ENCODE data around the gene LGALS12.
"Not testable (repeated sequence)": the region's sequence is repeated elsewhere in the genome, so short reads cannot be mapped to it uniquely, and the experiment has no call there.

Gene LGALS12

DNA sequence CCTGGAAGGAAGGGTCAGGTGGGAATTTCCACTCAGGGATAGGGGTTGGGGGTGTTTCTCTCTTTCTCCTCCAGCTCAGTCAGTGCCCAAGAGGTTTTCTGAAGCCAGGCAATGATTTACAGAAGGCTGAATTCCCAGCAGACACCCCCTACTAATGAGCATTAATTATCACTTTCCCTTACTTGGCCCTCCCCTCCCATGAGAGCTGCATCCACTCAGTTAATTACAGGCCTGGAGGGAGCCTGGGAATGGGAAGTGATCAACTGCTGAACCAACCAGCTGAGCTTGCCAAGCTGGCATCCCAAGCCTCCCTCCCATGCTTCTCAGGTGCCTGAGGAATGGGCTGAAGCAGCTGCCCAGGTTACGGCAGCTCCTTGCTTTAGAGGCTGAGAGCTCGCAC is 992 bp downstream of the LGALS12 start:
- DNase-seq, result no peak

DNA sequence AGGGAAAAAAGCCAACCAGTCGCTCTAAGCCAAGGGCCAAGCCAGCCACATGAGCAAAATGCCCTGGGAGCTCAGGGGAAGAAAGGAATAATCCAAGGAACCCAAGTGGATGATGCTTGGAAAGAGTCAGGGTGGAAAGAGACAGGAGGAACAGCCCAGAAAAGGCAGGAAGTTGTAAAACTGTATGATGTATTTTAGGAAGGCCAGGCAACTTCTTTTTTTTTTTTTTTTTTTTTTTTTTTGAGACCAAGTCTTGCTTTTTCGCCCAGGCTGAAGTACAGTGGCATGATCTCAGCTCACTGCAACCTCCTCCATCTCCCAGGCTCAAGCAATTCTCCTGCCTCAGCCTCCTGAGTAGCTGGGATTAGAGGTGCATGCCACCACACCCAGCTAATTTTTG is 1.6 kb downstream of the LGALS12 start:
- no peak for DNase-seq

DNA sequence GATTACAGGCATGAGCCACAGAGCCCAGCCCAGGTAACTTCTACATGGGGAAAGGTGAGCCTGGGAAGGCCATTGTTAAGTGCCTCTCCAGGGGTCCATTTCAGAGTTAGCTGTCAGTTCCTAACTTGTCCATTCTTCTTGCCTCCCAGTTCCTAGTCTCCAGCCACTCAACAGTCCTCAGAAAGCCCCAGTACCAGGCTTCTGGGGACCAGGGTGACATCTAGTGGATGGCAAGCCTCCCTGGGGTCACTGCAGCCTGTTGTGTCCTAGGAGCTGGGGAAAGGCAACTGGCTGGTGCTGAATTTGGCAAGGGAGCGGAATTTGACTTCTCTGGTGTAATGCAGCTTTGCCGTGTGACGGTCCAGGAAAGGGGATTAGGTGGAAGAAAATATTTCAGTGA is 2.1 kb downstream of the LGALS12 start:
- DNase-seq, result no peak

DNA sequence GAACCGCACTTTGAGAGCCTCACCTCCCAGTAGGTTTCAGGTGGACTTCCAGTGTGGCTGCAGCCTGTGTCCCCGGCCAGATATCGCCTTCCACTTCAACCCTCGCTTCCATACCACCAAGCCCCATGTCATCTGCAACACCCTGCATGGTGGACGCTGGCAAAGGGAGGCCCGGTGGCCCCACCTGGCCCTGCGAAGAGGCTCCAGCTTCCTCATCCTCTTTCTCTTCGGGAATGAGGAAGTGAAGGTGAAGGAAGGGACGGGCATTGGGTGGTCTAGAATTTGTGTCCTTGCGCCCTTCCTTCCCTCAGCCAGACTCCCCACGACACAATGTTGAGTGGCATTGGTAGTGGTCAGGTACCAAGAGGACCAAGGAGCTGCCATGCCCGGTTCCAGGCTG is 2.9 kb downstream of the LGALS12 start:
- no peak for DNase-seq

DNA sequence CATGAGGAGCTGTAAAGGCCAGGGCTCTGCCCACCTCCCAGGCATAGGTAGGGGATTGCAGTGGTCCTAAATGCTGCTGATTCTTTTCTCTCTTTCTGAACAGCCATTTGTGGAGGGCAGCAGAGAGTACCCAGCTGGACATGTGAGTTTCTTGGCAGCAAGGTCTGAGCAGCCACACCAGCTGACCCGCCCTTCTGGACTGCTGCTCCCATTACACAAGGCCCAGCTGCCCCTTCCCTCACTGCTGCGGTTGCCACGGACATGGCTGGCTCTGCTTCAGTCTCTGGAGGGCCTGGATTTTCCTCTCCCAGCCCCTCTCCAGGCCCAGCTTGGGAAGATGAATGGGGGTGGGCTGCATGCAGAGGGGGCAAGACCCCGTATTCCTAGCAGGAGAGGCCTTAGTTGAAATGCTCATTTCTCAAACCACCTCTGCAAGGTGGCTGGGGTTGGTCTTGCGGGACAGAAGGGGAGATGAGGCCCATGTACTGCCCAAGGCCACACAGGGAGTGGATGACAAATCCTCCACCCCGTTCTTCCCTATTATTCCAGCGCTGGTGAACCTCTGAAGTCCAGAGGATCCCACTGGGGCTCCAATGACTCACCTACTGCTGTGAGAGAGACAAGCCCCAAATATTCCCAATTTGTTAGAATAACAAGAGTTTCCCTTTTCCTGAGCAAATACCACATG is 4.6 kb downstream of the LGALS12 start:
- DNase-seq, result no peak

DNA sequence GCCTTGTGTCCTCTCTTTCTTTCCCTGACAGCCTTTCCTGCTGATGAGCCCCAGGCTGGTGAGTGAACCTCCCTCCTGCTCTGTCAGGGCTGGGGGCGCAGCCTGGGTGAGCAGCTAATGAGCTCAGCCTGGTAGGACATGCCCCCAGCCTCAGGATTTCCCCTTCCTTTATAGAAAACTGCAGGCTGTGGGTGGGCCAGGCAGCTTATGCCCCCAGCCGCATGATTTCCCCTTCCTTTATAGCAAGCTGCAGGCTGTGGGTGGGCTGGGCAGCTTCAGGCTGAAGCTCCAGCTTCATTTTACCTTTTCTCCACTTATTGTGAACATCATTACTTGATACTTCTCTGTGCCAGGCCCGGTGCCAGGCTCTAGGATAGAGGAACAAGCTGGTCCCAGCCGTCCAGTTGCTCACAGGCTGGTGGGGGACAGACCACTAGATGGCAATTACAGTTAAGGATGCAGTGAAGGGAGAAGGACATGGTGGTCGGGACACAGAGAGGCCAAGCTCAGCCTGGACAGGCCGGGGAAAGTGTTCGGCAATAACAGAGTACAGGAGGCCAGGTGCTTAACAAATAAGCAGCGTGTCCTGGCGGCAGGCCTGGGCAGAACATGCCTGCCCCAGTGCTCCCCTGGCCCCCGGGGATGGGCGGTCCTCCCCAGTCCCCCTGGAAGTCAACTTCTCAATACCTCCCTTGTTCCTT is 5.3 kb downstream of the LGALS12 start:
- DNase-seq, result no peak

DNA sequence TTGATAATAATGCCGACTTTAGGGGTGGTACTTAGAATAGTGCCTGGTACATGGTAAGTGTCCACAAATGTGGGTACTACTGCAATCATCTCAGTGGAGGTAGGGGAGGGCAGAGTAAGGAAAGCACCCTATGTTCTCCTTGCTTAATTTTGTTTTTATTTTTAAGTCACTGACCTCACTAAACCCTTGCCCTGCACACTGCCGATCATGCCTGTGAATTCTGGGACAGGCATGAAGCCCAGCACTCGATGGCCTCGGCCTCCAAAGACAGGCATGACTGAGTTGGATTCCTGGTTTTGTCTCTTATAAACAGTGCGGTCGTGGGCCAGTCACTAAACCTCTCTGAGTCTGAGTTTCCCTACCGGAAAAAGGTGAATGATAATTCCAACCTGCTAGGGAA is 6.9 kb downstream of the LGALS12 start:
- DNase-seq, result no peak

DNA sequence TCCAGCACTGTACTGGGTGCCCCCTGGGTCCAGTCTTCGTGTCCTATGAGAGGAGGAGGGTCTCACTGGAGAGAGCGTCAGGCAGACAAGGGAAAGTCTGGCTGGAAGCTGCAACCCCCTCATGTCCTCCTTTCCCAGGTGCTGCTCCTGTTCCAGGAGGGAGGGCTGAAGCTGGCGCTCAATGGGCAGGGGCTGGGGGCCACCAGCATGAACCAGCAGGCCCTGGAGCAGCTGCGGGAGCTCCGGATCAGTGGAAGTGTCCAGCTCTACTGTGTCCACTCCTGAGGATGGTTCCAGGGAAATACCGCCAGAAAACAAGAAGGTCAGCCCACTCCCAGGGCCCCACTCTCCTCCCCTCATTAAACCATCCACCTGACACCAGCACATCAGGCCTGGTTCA is 10.2 kb downstream of the LGALS12 start:
- DNase-seq, result no peak

DNA sequence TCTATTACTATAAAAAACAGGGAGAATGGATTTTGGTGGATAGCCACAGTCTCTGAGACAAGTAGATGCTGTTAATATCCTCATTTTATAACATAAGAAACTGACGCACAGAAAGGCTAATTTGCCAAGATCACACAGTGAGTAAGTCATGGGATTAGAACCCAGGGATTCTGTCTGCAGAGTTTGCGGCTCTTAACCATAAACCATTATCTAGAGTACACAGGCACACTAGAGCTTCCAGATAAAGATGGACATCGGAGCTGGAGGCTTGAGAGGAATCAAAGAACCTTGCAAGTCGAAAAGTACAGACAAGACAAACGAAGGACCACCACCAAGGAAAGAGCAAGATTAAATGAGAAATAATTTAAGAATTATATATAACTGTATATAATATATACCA is 11.3 kb downstream of the LGALS12 start:
- DNase-seq, result no peak

DNA sequence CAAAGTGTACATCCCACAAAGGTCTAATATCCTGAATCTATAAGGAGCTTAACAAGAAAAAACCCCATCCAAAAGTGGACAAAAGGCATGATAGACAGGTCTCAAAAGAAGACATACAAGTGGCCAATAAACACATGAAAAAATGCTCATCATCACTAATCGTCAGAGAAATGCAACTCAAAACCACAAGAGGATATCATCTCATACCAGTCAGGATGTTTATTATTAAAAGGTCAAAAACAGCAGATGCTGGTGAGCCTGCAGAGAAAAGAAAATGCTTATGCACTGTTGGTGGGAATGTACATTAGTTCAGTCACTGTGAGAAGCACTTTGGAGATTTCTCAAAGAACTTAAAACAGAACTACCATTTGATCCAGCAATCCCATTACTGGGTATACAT is 12.7 kb downstream of the LGALS12 start:
- DNase-seq, result no peak

DNA sequence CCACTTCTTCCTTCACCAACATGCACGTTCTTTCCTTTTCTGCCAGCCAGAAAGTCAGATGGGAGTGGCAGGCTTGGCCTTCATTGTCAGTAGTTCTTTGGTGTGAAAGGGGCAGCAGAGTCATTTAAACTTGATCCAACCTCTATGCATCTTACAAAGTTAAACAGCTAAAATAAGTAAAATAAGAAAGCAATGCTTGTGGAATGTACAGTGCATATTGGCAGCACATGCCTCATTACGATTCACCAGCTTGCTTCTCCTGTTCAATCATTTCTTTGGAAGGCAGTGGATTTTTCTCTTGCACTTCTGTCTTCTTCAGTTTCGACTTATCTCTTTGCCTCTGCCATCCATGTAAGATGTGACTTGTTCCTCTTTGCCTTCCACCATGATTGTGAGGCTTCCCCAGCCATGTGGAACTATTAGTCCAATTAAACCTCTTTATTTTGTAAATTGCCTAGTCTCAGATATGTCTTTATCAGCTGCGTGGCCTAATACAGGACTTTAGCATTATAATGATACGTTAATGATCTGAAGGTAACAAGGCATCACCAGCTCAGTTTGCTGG is 14.8 kb downstream of the LGALS12 start:
- DNase-seq, result no peak

DNA sequence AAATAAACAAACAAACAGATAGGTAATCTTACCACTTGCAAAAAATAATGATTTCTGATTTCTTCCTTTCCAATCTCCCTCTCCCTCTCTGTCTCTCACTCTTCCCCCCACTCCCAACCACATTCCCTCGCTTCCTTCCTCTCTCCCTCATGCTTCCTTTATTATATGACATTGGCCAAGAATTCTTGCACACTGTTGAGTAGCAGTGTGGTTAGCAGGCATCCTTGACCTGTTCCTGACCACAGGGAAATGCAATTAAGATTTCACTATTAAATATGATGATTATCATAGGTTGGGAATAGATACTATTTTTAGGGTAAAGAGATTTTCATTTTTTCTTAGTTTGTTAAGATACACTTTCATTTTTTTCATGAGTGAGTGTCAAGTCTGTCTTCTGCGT is 16.0 kb downstream of the LGALS12 start:
- no peak for DNase-seq

DNA sequence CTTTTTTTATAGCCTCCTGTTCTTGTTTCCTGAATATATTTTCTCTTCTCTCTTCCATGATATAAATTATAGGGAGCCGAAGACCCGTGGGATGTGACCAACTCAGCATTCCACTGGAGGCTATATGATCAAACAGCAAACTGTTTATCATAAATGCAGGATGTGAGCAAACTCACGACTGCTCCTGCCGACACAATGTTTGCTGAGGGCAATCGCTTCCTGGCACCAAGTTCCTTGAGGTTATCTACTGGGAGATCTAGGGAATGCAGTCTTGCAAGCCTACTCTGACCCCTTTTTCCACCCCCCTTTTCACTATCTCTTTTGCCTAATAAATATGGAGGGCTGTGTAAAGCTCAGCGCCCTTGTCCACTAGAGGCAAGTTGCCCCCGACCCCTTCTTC is 17.3 kb downstream of the LGALS12 start:
- no peak for DNase-seq

DNA sequence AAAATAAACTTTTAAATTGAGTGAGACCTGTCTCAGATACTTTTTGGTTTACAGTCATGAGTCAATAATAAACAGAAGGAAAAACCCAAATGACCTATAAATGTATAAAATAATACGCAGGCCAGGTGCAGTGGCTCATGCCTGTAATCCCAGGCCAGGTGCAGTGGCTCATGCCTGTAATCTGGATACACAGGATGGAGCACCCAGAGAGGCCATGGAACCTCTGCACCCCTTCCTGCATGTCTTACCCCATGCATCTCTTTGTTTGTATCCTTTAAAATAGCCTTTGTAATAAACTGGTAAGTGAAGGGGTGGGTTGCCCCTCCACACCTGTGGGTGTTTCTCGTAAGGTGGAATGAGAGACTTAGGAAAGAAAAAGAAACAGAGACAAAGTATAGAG is 21.8 kb downstream of the LGALS12 start:
- DNase-seq, result no peak

DNA sequence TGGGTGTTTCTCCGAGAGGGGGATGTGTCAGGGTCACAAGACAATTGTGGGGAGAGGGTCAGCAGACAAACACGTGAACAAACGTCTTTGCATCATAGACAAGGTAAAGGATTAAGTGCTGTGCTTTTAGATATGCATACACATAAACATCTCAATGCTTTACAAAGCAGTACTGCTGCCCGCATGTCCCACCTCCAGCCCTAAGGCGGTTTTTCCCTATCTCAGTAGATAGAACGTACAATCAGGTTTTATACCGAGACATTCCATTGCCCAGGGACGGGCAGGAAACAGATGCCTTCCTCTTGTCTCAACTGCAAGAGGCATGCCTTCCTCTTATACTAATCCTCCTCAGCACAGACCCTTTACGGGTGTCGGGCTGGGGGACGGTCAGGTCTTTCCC is 22.3 kb downstream of the LGALS12 start:
- not testable (repeated sequence) for DNase-seq

DNA sequence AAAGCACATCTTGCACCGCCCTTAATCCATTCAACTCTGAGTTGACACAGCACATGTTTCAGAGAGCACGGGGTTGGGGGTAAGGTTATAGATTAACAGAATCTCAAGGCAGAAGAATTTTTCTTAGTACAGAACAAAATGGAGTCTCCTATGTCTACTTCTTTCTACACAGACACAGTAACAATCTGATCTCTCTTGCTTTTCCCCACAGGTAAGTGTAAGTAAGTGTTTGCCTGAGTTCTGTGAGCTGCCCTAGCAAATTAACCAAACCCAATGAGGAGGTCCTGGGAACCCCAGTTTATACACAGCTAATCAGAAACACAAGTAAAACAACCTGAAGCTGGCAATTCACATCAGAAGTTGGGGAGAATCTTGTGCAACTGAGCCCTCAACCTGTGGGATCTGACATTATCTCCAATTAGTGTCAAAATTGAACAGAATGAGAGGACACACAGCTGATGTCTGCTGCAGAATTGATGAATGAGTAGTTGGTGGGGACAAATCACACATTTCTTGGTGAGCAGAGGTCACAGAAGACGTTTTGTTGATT is 22.9 kb downstream of the LGALS12 start:
- not testable (repeated sequence) for DNase-seq

DNA sequence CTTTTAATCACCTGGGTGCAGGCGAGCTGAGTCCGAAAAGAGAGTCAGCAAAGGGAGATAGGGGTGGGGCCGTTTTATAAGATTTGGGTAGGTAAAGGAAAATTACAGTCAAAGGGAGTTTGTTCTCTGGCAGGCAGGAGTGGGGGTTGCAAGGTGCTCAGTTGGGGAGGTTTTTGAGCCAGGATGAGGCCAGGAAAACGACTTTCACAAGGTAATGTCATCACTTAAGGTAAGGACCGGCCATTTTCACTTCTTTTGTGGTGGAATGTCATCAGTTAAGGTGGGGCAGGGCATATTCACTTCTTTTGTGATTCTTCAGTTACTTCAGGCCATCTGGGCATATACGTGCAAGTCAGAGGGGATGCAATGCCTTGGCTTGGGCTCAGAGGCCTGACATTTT is 23.5 kb downstream of the LGALS12 start:
- DNase-seq, result not testable (repeated sequence)

DNA sequence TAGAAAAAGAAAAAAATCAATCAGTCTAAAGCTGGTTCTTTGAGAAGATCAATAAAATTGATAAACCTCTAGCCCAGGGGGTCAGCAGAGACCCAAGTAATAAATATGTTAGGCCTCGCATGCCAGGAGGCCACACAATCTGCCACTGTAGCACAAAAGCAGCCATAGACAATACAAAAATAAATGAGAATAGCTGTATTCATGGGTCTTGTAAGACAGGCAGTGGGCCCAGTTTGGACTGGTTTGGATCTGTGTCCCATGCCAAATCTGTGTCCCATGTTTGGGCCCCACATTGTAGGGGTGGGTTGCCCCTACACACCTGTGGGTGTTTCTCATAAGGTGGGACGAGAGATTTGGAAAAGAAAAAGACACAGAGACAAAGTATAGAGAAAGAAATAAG is 24.1 kb downstream of the LGALS12 start:
- DNase-seq, result no peak

DNA sequence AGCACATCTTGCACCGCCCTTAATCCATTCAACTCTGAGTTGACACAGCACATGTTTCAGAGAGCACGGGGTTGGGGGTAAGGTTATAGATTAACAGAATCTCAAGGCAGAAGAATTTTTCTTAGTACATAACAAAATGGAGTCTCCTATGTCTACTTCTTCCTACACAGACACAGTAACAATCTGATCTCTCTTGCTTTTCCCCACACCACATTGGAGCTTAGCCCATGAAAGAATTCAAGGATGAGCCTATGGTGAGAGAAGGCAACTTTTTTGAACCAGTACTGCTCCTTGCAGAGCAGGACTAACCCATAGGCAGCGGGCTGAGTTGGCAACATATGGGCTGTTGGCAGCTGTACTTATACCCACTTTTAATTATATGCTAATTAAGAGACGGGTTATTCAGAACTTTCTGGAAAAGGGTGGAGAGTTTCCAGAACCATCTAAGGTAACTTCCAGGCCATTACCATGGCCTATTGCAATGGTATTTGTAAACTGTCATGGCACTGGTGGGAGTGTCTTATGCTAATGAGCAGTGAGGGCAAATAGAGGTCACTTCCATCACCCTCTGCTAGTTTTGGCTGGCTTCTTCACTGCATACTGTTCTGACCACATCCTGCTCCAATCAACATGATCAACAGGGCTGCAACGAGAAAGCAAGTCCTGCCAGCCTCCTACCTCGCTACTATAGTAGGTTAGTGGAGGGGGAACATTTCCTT is 25.3 kb downstream of the LGALS12 start:
- DNase-seq, result not testable (repeated sequence)

DNA sequence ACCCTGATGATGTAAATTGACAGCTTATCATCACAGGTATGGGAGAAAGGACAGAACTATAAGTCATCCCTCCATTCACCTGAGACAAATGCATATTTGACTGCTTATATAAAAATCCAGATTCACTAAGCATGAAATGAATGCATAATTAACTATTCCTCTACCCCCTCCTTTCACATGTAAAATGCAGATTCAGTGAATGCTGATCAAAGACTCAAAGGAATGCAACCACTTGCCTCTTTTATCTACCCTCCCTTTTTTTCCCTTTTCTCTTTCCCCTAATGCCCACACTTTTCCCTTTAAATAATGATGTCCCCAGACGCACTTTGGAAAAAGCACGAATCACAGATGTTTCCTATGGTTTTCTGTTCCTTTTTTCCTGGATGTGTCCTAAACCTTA is 26.2 kb downstream of the LGALS12 start:
- DNase-seq, result no peak

DNA sequence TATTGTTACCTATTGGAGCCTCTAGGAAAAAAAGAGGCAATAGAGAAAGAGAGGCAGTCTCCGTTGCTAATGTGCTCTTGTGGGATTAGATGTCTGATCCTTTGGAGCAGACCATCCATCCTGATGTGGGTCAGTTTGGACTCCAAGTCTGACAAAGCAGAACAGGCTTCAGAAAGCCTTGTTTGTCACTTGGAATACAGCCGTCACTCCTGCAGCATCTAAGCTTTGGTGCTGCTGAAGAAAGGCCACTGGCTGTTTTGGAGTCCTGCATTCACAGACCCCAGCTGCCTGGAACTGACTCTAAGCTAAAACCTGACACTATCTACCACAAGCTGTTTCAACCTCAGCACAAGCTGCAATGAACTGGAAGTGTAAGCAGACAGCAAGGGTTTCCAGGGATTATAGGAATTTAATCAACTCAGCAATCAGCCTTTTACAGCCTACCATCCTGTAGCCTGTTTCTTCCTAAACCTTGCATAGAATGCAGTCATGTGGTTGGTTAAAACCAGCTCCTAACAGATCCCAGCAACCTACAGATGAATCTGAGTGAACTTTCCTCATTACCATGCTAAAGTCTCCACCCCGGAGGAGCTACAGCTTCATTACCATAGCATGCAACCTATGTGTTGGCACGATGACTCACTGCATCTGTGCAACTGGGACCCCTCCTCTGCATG is 27.1 kb downstream of the LGALS12 start:
- no peak for DNase-seq

DNA sequence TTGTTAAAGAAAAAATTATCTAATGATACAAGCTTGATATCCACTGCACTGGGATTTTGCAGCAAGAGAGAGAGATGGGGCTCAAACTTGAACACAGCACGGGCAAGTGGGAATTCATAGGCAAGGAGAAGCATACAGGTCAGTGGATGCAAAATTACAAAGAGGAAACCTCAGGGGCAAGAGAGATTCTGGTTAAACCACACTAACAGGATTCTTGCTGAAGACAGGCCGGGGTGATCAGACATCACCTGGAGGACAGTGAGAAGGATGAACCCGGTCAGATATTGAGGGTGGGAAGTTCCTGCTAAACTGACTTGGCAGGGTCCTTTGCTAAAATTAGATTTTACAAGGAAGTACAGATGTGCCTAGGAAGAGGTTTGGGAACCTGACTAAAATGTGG is 28.2 kb downstream of the LGALS12 start:
- no peak for DNase-seq

DNA sequence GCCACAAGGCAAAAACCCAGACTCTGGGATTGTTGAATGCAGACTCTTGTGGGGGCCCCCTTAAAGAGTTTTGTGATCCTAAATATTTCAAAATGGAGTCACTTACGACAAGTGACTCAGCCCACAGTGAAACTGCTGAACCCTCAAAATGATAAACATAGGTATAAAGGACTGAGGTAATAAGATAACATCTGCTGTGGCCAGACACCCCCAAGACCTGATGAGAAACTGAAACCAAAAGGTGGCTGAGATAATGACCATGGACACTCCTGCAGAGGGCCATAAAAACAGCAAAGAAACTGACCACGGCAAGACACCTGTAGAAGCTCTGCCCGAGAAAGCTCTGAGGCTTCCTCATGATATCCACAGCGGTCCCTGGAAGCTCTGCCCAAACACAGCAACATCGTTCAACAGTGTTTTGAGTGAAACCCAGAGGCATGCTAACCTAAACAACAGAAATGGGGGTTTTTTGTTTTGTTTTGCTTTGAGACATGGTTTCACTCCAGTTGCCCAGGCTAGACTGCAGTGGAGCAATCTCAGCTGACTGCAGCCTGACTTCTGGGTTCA is 29.1 kb downstream of the LGALS12 start:
- DNase-seq, result no peak
